Astrocyte (in vitro differentiated cells and primary cell): Measurements from ENCODE around the gene CACNA1E.

ENCODE experiments used
- EZH2 ChIP-seq: IDR thresholded peaks from 2 replicates; pipeline ENCODE4 v1.6.1; 2012; ENCODE audit warnings: mild to moderate bottlenecking, low read length, inconsistent platforms; ENCODE audit not compliant: insufficient read depth
- TF ChIP-seq, protein P1 (sequence below): IDR thresholded peaks from 2 replicates; pipeline ENCODE4 v1.5.1; 2011; ENCODE audit warnings: low read depth, mild to moderate bottlenecking, inconsistent platforms, low read length, moderate library complexity; ENCODE audit not compliant: insufficient read depth

DNA sequence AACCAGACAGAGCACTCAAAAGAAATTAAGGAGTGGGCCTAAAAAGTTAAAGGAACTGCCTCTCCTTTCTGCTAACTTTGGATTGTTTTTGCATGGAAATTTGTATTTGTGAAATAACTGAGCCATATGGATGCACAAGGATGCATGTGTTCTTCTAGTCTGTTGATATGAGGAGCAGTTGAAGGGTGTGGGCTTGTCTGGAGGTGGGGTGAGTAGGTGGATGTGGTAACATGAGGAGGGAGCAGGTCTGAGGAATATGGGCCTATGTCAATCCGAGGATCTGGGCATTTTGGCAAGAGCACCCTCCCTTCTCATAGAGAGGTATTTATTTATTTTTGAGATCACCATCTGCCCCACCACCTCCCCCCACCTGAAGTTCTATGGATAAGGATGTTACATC is 13.4 kb downstream of the CACNA1E start:
- TF ChIP-seq, protein P1, sequence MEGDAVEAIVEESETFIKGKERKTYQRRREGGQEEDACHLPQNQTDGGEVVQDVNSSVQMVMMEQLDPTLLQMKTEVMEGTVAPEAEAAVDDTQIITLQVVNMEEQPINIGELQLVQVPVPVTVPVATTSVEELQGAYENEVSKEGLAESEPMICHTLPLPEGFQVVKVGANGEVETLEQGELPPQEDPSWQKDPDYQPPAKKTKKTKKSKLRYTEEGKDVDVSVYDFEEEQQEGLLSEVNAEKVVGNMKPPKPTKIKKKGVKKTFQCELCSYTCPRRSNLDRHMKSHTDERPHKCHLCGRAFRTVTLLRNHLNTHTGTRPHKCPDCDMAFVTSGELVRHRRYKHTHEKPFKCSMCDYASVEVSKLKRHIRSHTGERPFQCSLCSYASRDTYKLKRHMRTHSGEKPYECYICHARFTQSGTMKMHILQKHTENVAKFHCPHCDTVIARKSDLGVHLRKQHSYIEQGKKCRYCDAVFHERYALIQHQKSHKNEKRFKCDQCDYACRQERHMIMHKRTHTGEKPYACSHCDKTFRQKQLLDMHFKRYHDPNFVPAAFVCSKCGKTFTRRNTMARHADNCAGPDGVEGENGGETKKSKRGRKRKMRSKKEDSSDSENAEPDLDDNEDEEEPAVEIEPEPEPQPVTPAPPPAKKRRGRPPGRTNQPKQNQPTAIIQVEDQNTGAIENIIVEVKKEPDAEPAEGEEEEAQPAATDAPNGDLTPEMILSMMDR: no peak
- no peak for TF ChIP-seq EZH2
